Measurements from ENCODE around the gene ZDHHC8.

Gene ZDHHC8

GRCh38 chr22:20086101-20086599 lies 45.5 kb upstream of the ZDHHC8 start:
- no peak for DNase-seq
- Histone ChIP-seq H3K9me3 (ENCODE audit: severe bottlenecking) (no peaks in the 10 kb centered on the region), H3K27ac (no peak overlapping the region), H3K27me3 (ENCODE audit: insufficient read depth, low read depth, severe bottlenecking) (no peaks in the 10 kb centered on the region), H3K36me3 (peaks cover 96% of the 10 kb centered on the region), H3K4me3 (ENCODE audit: low read depth, low read length) (no peak overlapping the region)
- TF ChIP-seq CTCF (IDR thresholded peaks at IDR 0.05; ENCODE audit: low read depth, low read length), result no peak

DNA sequence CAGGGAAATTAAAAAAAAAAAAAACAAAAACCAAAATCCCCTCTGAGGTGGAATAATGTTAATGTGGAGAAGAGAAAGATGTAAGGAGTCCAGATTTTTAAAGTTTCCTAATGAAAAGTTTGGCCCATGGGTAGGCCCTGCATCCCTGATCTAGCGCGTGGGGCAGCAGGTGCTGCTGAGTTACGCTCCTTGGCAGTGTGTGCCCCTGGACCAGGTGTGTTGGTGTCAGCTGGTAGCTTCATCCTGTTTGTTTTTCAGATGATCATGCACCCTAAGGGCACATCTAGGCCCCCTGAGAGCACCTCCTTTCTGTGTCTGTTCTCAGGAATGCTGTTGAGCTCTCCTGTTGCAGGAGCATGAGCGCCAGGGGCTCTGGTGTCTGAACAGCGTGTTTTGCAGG lies 44.8 kb upstream of the ZDHHC8 start:
- Histone ChIP-seq H3K27ac (no peak overlapping the region), H3K9me3 (ENCODE audit: severe bottlenecking) (no peaks in the 10 kb centered on the region), H3K27me3 (ENCODE audit: insufficient read depth, low read depth, severe bottlenecking) (no peaks in the 10 kb centered on the region), H3K36me3 (peaks cover 96% of the 10 kb centered on the region), H3K4me3 (ENCODE audit: low read depth, low read length) (no peak overlapping the region)
- DNase-seq, result no peak
- TF ChIP-seq CTCF (IDR thresholded peaks at IDR 0.05; ENCODE audit: low read depth, low read length), result no peak

DNA sequence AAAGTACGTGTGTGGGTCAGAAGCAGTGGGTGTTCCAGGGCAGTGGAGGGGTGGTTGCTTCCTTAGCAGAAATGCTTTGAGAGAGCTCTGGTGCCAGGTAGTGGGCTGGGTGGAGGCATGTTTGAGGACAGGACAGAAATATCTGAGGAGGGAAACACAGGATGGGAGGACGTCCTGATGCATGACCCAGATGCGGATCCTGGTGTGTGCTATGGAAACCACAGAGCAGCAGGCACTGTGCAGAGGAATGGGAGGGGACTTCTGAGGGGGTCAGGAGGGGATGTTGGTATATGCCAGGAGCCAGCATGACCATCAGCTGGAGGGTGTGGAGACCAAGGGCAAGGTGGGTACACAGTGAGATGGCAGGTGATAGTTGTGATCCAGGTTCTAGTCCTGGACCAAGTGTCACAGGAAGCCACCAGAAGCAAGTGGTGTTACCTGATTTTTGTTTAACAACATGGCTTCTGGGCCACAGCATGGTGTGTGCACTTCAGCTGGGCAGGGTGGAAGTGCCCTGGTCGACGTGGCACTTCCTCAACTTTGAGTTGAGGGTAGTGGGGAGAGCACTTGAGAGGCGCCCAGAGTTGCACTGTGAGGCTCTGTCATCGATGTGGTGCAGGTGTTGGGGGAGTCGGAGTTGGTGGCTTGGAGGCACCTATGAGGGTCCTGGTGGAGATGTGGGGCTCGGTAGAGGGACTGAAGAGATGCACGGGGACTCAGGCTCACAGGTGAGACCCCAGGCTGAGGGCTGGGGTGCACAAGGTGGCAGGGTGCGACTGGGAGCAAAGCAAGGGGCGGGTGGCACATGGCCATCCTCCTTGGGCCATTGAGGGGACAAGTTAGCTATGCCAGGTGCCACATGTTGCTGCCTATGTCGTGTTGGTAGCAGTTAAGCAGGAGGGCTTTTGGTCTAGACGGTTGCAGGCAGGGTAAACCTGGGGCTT lies 44.0 kb upstream of the ZDHHC8 start:
- no peaks in the 10 kb centered on the region for H3K27me3 ChIP-seq (ENCODE audit: insufficient read depth, low read depth, severe bottlenecking)
- H3K4me3 ChIP-seq (ENCODE audit: low read depth, low read length), result no peak overlapping the region
- H3K36me3 ChIP-seq, result peaks cover 96% of the 10 kb centered on the region
- H3K27ac ChIP-seq, result no peak overlapping the region
- no peaks in the 10 kb centered on the region for H3K9me3 ChIP-seq (ENCODE audit: severe bottlenecking)
- no peak for DNase-seq
- TF ChIP-seq CTCF (IDR thresholded peaks at IDR 0.05; ENCODE audit: low read depth, low read length), result no peak

DNA sequence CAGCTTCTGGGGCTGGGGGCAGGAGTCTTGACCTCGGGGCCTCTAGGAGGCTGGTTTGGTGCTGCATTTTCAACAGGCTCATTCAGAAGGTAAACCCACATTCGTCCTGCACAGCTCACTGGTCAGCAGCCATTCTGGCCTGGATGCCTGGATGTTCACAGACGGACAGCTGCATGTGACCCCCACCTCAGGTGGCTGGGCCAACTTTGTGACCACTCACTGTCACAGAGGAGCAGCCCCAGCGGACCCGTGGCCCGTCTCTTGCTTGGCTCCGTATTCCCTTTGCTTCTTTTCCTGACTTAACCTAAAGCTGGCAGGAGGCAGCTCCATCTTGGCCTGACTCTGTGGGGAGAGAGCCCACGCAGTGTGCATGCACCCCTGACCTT lies 43.3 kb upstream of the ZDHHC8 start:
- no peak overlapping the region for H3K4me3 ChIP-seq (ENCODE audit: low read depth, low read length)
- no peaks in the 10 kb centered on the region for H3K9me3 ChIP-seq (ENCODE audit: severe bottlenecking)
- no peak overlapping the region for H3K27ac ChIP-seq
- H3K27me3 ChIP-seq (ENCODE audit: insufficient read depth, low read depth, severe bottlenecking), result no peaks in the 10 kb centered on the region
- DNase-seq, result no peak
- no peak for TF ChIP-seq CTCF (IDR thresholded peaks at IDR 0.05; ENCODE audit: low read depth, low read length)
- H3K36me3 ChIP-seq, result peaks cover 96% of the 10 kb centered on the region

DNA sequence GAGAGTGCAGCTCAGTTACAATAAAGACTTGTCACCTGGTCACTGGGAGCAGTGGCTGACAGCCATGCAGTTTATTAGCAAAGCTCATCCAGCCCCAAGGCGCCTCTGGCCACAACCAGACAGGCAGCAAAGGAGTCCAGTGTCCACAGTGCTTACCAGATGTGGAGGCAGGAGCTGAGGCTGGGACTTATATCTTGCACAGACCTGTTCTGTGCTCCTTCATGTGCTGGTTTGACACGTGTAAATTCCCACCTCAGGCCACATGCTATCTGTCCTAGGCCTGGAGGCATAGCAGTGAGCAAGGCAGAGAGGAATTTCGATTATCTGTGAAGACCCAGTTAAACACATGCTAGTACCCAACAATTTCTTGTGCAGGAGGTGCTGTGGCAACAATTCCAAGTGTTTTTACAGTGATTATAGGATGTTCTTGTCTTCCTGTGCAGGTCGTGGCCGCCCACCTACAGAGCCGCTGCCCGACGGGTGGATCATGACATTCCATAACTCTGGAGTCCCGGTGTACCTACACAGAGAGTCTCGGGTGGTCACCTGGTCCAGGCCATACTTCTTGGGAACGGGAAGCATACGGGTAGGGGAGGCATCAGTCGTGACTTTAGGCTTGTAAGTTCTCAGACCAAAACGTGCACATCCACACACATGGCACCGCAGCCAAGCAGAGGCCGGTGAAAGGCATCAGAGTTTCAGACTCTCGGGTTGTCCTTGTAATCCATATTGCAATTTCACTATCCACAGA lies 42.2 kb upstream of the ZDHHC8 start:
- Histone ChIP-seq H3K27ac (no peak overlapping the region), H3K4me3 (ENCODE audit: low read depth, low read length) (no peak overlapping the region), H3K27me3 (ENCODE audit: insufficient read depth, low read depth, severe bottlenecking) (no peaks in the 10 kb centered on the region), H3K9me3 (ENCODE audit: severe bottlenecking) (no peaks in the 10 kb centered on the region), H3K36me3 (peaks cover 98% of the 10 kb centered on the region)
- TF ChIP-seq CTCF (IDR thresholded peaks at IDR 0.05; ENCODE audit: low read depth, low read length), result no peak
- no peak for DNase-seq
